ENCODE measurements around the gene HOXA6. TPM values are rescaled to one million over a fixed set of nuclear protein-coding genes. Genes with fewer than 3 reads are reported as not detected.
A peak's percentile ranks its signal among the peaks of the same experiment; 100 is the strongest.

Gene HOXA6
- polyA plus RNA-seq, 1 donor = 4.0 TPM

- Histone ChIP-seq H3K36me3 (ENCODE audit: control insufficient read depth, insufficient read depth, low read length) (no peaks in the 10 kb centered on the region), H3K27me3 (ENCODE audit: control insufficient read depth, insufficient read depth, low read length) (peaks cover 98% of the 10 kb centered on the region), H3K27ac (ENCODE audit: low read length) (no peak overlapping the region), H3K9me3 (ENCODE audit: control insufficient read depth, low read depth, low read length) (peaks cover 29% of the 10 kb centered on the region), H3K4me3 (ENCODE audit: low read length) (no peak overlapping the region), H3K4me1 (ENCODE audit: control insufficient read depth, insufficient read depth, low read length) (peaks cover 14% of the 10 kb centered on the region)
- peak in 1 of 2 donors; percentile 23 for DNase-seq
- WGBS (ENCODE audit: insufficient coverage, low lambda C conversion rate) = 7% methylated on average over 3 of the region's 30 CpGs
Measured at GRCh38 chr7:27183682-27184336, 36.2 kb upstream of the HOXA6 start.

GRCh38 chr7:27182861-27183681 is 35.5 kb upstream of the HOXA6 start:
- Histone ChIP-seq H3K9me3 (ENCODE audit: control insufficient read depth, low read depth, low read length) (peaks cover 23% of the 10 kb centered on the region), H3K36me3 (ENCODE audit: control insufficient read depth, insufficient read depth, low read length) (no peaks in the 10 kb centered on the region), H3K4me1 (ENCODE audit: control insufficient read depth, insufficient read depth, low read length) (peaks cover 11% of the 10 kb centered on the region), H3K27me3 (ENCODE audit: control insufficient read depth, insufficient read depth, low read length) (peaks cover 98% of the 10 kb centered on the region), H3K27ac (ENCODE audit: low read length) (no peak overlapping the region), H3K4me3 (ENCODE audit: low read length) (no peak overlapping the region)
- WGBS (ENCODE audit: insufficient coverage, low lambda C conversion rate) = no CpG with 5 or more reads among the region's 39 CpGs
- no peak for DNase-seq

GRCh38 chr7:27182285-27182841 is 34.8 kb upstream of the HOXA6 start:
- Histone ChIP-seq H3K4me1 (ENCODE audit: control insufficient read depth, insufficient read depth, low read length) (peaks cover 11% of the 10 kb centered on the region), H3K36me3 (ENCODE audit: control insufficient read depth, insufficient read depth, low read length) (no peaks in the 10 kb centered on the region), H3K27me3 (ENCODE audit: control insufficient read depth, insufficient read depth, low read length) (peaks cover 98% of the 10 kb centered on the region), H3K27ac (ENCODE audit: low read length) (no peak overlapping the region), H3K9me3 (ENCODE audit: control insufficient read depth, low read depth, low read length) (peaks cover 18% of the 10 kb centered on the region), H3K4me3 (ENCODE audit: low read length) (no peak overlapping the region)
- no CpG with 5 or more reads among the region's 4 CpGs for whole genome bisulfite sequencing (ENCODE audit: insufficient coverage, low lambda C conversion rate)
- DNase-seq = no peak

GRCh38 chr7:27181795-27182275 is 34.3 kb upstream of the HOXA6 start:
- no peak overlapping the region for H3K27ac ChIP-seq (ENCODE audit: low read length)
- H3K9me3 ChIP-seq (ENCODE audit: control insufficient read depth, low read depth, low read length) = peaks cover 20% of the 10 kb centered on the region
- H3K4me3 ChIP-seq (ENCODE audit: low read length) = no peak overlapping the region
- DNase-seq = no peak
- no peaks in the 10 kb centered on the region for H3K36me3 ChIP-seq (ENCODE audit: control insufficient read depth, insufficient read depth, low read length)
- peaks cover 11% of the 10 kb centered on the region for H3K4me1 ChIP-seq (ENCODE audit: control insufficient read depth, insufficient read depth, low read length)
- WGBS (ENCODE audit: insufficient coverage, low lambda C conversion rate) = no CpG with 5 or more reads among the region's 4 CpGs
- H3K27me3 ChIP-seq (ENCODE audit: control insufficient read depth, insufficient read depth, low read length) = peaks cover 98% of the 10 kb centered on the region

- Histone ChIP-seq H3K4me3 (ENCODE audit: low read length) (no peak overlapping the region), H3K4me1 (ENCODE audit: control insufficient read depth, insufficient read depth, low read length) (peaks cover 11% of the 10 kb centered on the region), H3K27ac (ENCODE audit: low read length) (no peak overlapping the region), H3K36me3 (ENCODE audit: control insufficient read depth, insufficient read depth, low read length) (no peaks in the 10 kb centered on the region), H3K27me3 (ENCODE audit: control insufficient read depth, insufficient read depth, low read length) (peaks cover 98% of the 10 kb centered on the region), H3K9me3 (ENCODE audit: control insufficient read depth, low read depth, low read length) (peaks cover 20% of the 10 kb centered on the region)
- no CpG with 5 or more reads among the region's 12 CpGs for WGBS (ENCODE audit: insufficient coverage, low lambda C conversion rate)
- DNase-seq = no peak
Measured at GRCh38 chr7:27180431-27181420, 33.2 kb upstream of the HOXA6 start.

- H3K27me3 ChIP-seq (ENCODE audit: control insufficient read depth, insufficient read depth, low read length) = peaks cover 98% of the 10 kb centered on the region
- 40% methylated on average over 1 of the region's 56 CpGs for WGBS (ENCODE audit: insufficient coverage, low lambda C conversion rate)
- H3K4me3 ChIP-seq (ENCODE audit: low read length) = no peak overlapping the region
- H3K27ac ChIP-seq (ENCODE audit: low read length) = no peak overlapping the region
- H3K4me1 ChIP-seq (ENCODE audit: control insufficient read depth, insufficient read depth, low read length) = peaks cover 10% of the 10 kb centered on the region
- H3K9me3 ChIP-seq (ENCODE audit: control insufficient read depth, low read depth, low read length) = peaks cover 12% of the 10 kb centered on the region
- H3K36me3 ChIP-seq (ENCODE audit: control insufficient read depth, insufficient read depth, low read length) = no peaks in the 10 kb centered on the region
- DNase-seq = peak; percentile 58 to 72
Measured at GRCh38 chr7:27179503-27180430, 32.2 kb upstream of the HOXA6 start.

GRCh38 chr7:27179030-27179429 is 31.5 kb upstream of the HOXA6 start:
- WGBS (ENCODE audit: insufficient coverage, low lambda C conversion rate) = 0% methylated on average over 3 of the region's 14 CpGs
- H3K27ac ChIP-seq (ENCODE audit: low read length) = no peak overlapping the region
- no peaks in the 10 kb centered on the region for H3K36me3 ChIP-seq (ENCODE audit: control insufficient read depth, insufficient read depth, low read length)
- H3K4me1 ChIP-seq (ENCODE audit: control insufficient read depth, insufficient read depth, low read length) = peaks cover 7% of the 10 kb centered on the region
- H3K9me3 ChIP-seq (ENCODE audit: control insufficient read depth, low read depth, low read length) = peaks cover 16% of the 10 kb centered on the region
- no peak for DNase-seq
- H3K27me3 ChIP-seq (ENCODE audit: control insufficient read depth, insufficient read depth, low read length) = peaks cover 99% of the 10 kb centered on the region
- H3K4me3 ChIP-seq (ENCODE audit: low read length) = no peak overlapping the region

- H3K36me3 ChIP-seq (ENCODE audit: control insufficient read depth, insufficient read depth, low read length) = no peaks in the 10 kb centered on the region
- peaks cover 15% of the 10 kb centered on the region for H3K9me3 ChIP-seq (ENCODE audit: control insufficient read depth, low read depth, low read length)
- H3K27me3 ChIP-seq (ENCODE audit: control insufficient read depth, insufficient read depth, low read length) = peaks cover 98% of the 10 kb centered on the region
- peaks cover 1% of the 10 kb centered on the region for H3K4me1 ChIP-seq (ENCODE audit: control insufficient read depth, insufficient read depth, low read length)
- H3K4me3 ChIP-seq (ENCODE audit: low read length) = no peak overlapping the region
- DNase-seq = no peak
- WGBS (ENCODE audit: insufficient coverage, low lambda C conversion rate) = no CpG with 5 or more reads among the region's 6 CpGs
- no peak overlapping the region for H3K27ac ChIP-seq (ENCODE audit: low read length)
Measured at GRCh38 chr7:27178366-27178765, 30.8 kb upstream of the HOXA6 start.

- no CpG with 5 or more reads among the region's 5 CpGs for WGBS (ENCODE audit: insufficient coverage, low lambda C conversion rate)
- no peak overlapping the region for H3K27ac ChIP-seq (ENCODE audit: low read length)
- peaks cover 98% of the 10 kb centered on the region for H3K27me3 ChIP-seq (ENCODE audit: control insufficient read depth, insufficient read depth, low read length)
- DNase-seq = no peak
- H3K4me1 ChIP-seq (ENCODE audit: control insufficient read depth, insufficient read depth, low read length) = peaks cover 3% of the 10 kb centered on the region
- peaks cover 14% of the 10 kb centered on the region for H3K9me3 ChIP-seq (ENCODE audit: control insufficient read depth, low read depth, low read length)
- H3K36me3 ChIP-seq (ENCODE audit: control insufficient read depth, insufficient read depth, low read length) = no peaks in the 10 kb centered on the region
- no peak overlapping the region for H3K4me3 ChIP-seq (ENCODE audit: low read length)
Measured at GRCh38 chr7:27177795-27178320, 30.3 kb upstream of the HOXA6 start.
